K562 (cell line): ENCODE results near the gene ZKSCAN4. TPM values are rescaled to one million over a fixed set of nuclear protein-coding genes. Genes with fewer than 3 reads are reported as not detected.

ENCODE experiments used
- ASH1L ChIP-seq: fragments of 450-650 bp; IDR thresholded peaks from 2 replicates; pipeline ENCODE4 v1.6.1; 2018; ENCODE audit warnings: borderline replicate concordance, mild to moderate bottlenecking, low read depth; ENCODE audit not compliant: partially characterized antibody
- CEBPG ChIP-seq, 3 experiments: fragments of 200-800 bp in 1 of 3; sonication (Bioruptor generic) in 1 of 3; sonication (generic) in 1 of 3; formaldehyde crosslinking in 1 of 3; IDR thresholded peaks in 2 of 3; conservative IDR thresholded peaks in 1 of 3; 2 replicates each; pipeline versions ENCODE4 v1.6.1 to v1.8.0; 2016 to 2022; ENCODE audit warnings: missing compliant biosample characterization in 2 of 3, missing genetic modification characterization in 2 of 3, mild to moderate bottlenecking in 1 of 3, missing genetic modification reagents in 1 of 3
- ELF4 ChIP-seq: fragments of 450-650 bp; formaldehyde crosslinking; IDR thresholded peaks from 2 replicates; pipeline ENCODE4 v1.4.0; 2022; ENCODE audit warnings: missing genetic modification characterization
- GATA2 ChIP-seq: sonication (generic); formaldehyde crosslinking; IDR thresholded peaks from 2 replicates; pipeline ENCODE4 v1.4.0; 2020; ENCODE audit warnings: mild to moderate bottlenecking, missing genetic modification reagents
- HMBOX1 ChIP-seq: sonication (generic); IDR thresholded peaks from 2 replicates; pipeline ENCODE4 v1.6.1; 2016
- KDM1A ChIP-seq, 2 experiments: fragments of 450-650 bp; IDR thresholded peaks; 2 replicates each; pipeline ENCODE4 v1.6.1; 2016; ENCODE audit warnings: mild to moderate bottlenecking in 2 of 2
- MED1 ChIP-seq: sonication (generic); formaldehyde crosslinking; IDR thresholded peaks from 2 replicates; pipeline ENCODE4 v1.8.1; 2023; ENCODE audit warnings: missing genetic modification reagents, borderline replicate concordance
- MTA3 ChIP-seq: fragments of 450-650 bp; formaldehyde crosslinking; IDR thresholded peaks from 2 replicates; pipeline ENCODE4 v1.6.1; 2017; ENCODE audit warnings: mild to moderate bottlenecking, borderline replicate concordance
- MYBL2 ChIP-seq, 2 experiments: fragments of 450-650 bp in 1 of 2; sonication (generic) in 1 of 2; formaldehyde crosslinking in 1 of 2; IDR thresholded peaks; 2 replicates each; pipeline versions ENCODE4 v1.6.1 to v1.8.1; 2017 to 2022; ENCODE audit warnings: borderline replicate concordance in 1 of 2, inconsistent platforms in 1 of 2, low read depth in 1 of 2, mild to moderate bottlenecking in 1 of 2, missing genetic modification reagents in 1 of 2, moderate library complexity in 1 of 2
- PURB ChIP-seq: sonication (generic); formaldehyde crosslinking; IDR thresholded peaks from 2 replicates; pipeline ENCODE4 v1.9.0; 2021; ENCODE audit warnings: low read depth, mild to moderate bottlenecking, missing genetic modification reagents
- STAT5A ChIP-seq: IDR thresholded peaks from 2 replicates; pipeline ENCODE4 v1.6.1; 2012; ENCODE audit warnings: low read length, inconsistent platforms, borderline replicate concordance
- SUPT5H ChIP-seq: fragments of 450-650 bp; IDR thresholded peaks from 2 replicates; pipeline ENCODE4 v1.6.1; 2016
- ZNF239 ChIP-seq: fragments of 250-450 bp; sonication (Bioruptor Pico); IDR thresholded peaks from 2 replicates; pipeline ENCODE4 v1.4.0; 2020; ENCODE audit warnings: mild to moderate bottlenecking
- ZNF436 ChIP-seq: fragments of 250-450, 450-650 bp; sonication (Bioruptor Pico); formaldehyde crosslinking; IDR thresholded peaks from 2 replicates; pipeline ENCODE4 v1.7.0; 2020; ENCODE audit warnings: mild to moderate bottlenecking
- ZNF583 ChIP-seq: fragments of 250-450 bp; sonication (Bioruptor Pico); IDR thresholded peaks from 2 replicates; pipeline ENCODE4 v1.4.0; 2020
- ZNF586 ChIP-seq: fragments of 450-650 bp; formaldehyde crosslinking; conservative IDR thresholded peaks from 2 replicates; pipeline ENCODE4 v1.4.0; 2020; ENCODE audit warnings: mild to moderate bottlenecking, moderate library complexity
- ZNF592 ChIP-seq: fragments of 450-650 bp; IDR thresholded peaks from 2 replicates; pipeline ENCODE4 v1.6.1; 2017; ENCODE audit warnings: antibody characterized with exemption, mild to moderate bottlenecking
- polyA plus RNA-seq, 8 experiments: library from polyadenylated mRNA; depleted of rRNA in 4 of 8; stranded (reverse) in 5 of 8; unstranded in 3 of 8; fragments of >200 nt; fragmentation: Nextera tagmentation in 2 of 8; fragmentation: Illumina TruSeq in 1 of 8; extraction: Ambion mirVana in 2 of 8; extraction: Trizol in 1 of 8; gene quantifications; 2 replicates each; pipeline versions ENCODE4 v1.2.1 to v1.2.3, GENCODE V29; 2011 to 2014; ENCODE audit warnings: inconsistent platforms in 1 of 8, missing spikeins in 1 of 8
- total RNA-seq, 7 experiments: library from RNA; depleted of rRNA in 6 of 7; stranded (reverse); fragments of >200 nt in 6 of 7; fragmentation: Illumina TruSeq in 2 of 7; extraction: Trizol in 2 of 7; gene quantifications; 2 replicates each; pipeline versions ENCODE4 v1.2.1 to v1.2.3, GENCODE V29; 2011 to 2021; ENCODE audit warnings: low replicate concordance in 1 of 7
- TF ChIP-seq, protein P1 (sequence below), 2 experiments: fragments of 150-350 bp in 1 of 2; IDR thresholded peaks; 2 replicates each; pipeline ENCODE4 v1.6.1; 2012 to 2016; ENCODE audit warnings: low read depth in 2 of 2, low read length in 2 of 2, mild to moderate bottlenecking in 1 of 2, moderate library complexity in 1 of 2

Gene ZKSCAN4
- total and polyA plus RNA-seq, 9 of the 15 experiments (the other 6 are each of a cell fraction or from before 2014, with no cell fraction given), result 1.2 to 5.3 (median 4.7) TPM

DNA sequence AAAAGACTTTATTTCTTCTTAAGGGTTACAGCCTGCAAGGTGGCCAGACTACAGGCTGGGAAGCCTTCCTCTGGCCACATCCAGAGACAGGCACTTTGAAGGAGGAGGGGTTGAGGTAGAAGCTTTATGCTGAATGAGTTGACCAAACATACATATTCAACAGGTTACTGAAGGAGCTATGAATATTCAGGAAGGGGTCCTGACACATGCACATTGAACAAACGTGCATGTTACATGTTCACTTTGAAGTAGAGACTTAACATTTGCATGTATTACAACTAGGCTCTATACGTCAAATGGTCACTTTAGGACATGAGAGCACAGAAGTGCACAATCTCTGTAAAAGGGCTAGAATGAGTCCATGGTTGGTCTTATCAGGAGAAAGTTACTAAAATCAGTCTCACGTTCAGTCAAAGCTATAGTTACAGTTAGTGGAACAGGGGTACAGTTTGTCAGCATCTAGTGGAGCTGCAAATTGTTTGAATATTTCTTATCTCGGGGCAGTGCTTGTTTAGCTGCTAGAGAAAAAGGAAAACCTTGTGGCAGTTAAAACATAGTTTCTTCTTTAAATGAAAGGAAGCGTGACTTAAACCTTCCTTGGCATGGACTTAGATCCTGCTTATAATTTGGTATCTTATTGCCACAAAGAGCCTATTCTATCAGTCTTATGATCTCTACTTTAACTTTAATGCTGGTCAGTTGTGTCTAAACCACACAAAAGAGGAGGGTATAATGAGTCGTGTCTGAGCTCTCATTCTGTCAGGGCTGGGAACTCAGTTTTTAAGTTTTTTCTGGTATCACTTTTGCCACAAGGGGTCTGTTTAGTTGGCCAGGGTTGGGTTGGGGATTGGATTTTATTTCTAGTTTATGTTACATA, 31.6 kb downstream of the ZKSCAN4 start (continued):
- TF ChIP-seq ZNF592 (peak; percentile 62; the same call in 1 of the 2 replicates), HMBOX1 (peak; percentile 93), ZNF239 (CRISPR knock-in tag) (no peak), SUPT5H (peak; percentile 94), ASH1L (no peak), CEBPG (CRISPR knock-in tag; IDR thresholded peaks at IDR 0.05) (no peak), CEBPG (tag; conservative IDR thresholded peaks at IDR 0.05 in 1 of 2, IDR thresholded peaks at IDR 0.05 in 1 of 2) (no peak), MTA3 (0 out of 2 replicates have a peak, but pooled peaks have one; percentile 60), STAT5A (peak; percentile 28), MYBL2 (IDR thresholded peaks at IDR 0.05; ENCODE audit: low read depth) (peak; percentile 39; the same call in 1 of the 2 replicates), MYBL2 (CRISPR knock-in tag; IDR thresholded peaks at IDR 0.05; ENCODE audit: borderline replicate concordance) (no peak), MED1 (no peak), KDM1A (IDR thresholded peaks at IDR 0.05) (peak; percentile 27 to 49; a peak in 2 of 4 replicates), PURB (CRISPR knock-in tag) (no peak), ZNF436 (peak; percentile 61; the same call in 1 of the 2 replicates), ELF4 (CRISPR knock-in tag) (peak; percentile 70; the same call in 1 of the 2 replicates), ZNF586 (CRISPR knock-in tag) (peak; percentile 88), ZNF583 (CRISPR knock-in tag) (no peak), GATA2 (CRISPR knock-in tag) (peak; percentile 45; the same call in 1 of the 2 replicates)
- TF ChIP-seq, protein P1, sequence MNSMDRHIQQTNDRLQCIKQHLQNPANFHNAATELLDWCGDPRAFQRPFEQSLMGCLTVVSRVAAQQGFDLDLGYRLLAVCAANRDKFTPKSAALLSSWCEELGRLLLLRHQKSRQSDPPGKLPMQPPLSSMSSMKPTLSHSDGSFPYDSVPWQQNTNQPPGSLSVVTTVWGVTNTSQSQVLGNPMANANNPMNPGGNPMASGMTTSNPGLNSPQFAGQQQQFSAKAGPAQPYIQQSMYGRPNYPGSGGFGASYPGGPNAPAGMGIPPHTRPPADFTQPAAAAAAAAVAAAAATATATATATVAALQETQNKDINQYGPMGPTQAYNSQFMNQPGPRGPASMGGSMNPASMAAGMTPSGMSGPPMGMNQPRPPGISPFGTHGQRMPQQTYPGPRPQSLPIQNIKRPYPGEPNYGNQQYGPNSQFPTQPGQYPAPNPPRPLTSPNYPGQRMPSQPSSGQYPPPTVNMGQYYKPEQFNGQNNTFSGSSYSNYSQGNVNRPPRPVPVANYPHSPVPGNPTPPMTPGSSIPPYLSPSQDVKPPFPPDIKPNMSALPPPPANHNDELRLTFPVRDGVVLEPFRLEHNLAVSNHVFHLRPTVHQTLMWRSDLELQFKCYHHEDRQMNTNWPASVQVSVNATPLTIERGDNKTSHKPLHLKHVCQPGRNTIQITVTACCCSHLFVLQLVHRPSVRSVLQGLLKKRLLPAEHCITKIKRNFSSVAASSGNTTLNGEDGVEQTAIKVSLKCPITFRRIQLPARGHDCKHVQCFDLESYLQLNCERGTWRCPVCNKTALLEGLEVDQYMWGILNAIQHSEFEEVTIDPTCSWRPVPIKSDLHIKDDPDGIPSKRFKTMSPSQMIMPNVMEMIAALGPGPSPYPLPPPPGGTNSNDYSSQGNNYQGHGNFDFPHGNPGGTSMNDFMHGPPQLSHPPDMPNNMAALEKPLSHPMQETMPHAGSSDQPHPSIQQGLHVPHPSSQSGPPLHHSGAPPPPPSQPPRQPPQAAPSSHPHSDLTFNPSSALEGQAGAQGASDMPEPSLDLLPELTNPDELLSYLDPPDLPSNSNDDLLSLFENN (IDR thresholded peaks at IDR 0.05; ENCODE audit: low read depth in 2 of 2, low read length in 2 of 2), result peak in 1 of 2 experiments; percentile 91; a peak in 2 of 4 replicates
